A549 (cell line): ENCODE results near the gene THADA.
A peak's percentile ranks its signal among the peaks of the same experiment; 100 is the strongest.

Experiments used
- EP300 ChIP-seq, 2 experiments: fragments of >200 bp; sonication (Bioruptor Twin); formaldehyde crosslinking; IDR thresholded peaks; 2 replicates in 1 of 2; 3 replicates in 1 of 2; pipeline ENCODE4 v1.6.1; 2016 to 2017
- FOXS1 ChIP-seq: fragments of 250-450 bp; sonication (Bioruptor Pico); IDR thresholded peaks from 2 replicates; pipeline ENCODE4 v1.5.0; 2020; ENCODE audit warnings: mild to moderate bottlenecking, moderate library complexity
- GATA3 ChIP-seq: IDR thresholded peaks from 2 replicates; pipeline ENCODE4 v1.6.1; 2012; ENCODE audit warnings: borderline replicate concordance
- MAZ ChIP-seq: fragments of 150-350 bp; IDR thresholded peaks from 2 replicates; pipeline ENCODE4 v1.6.1; 2014; ENCODE audit warnings: antibody characterized with exemption, low read depth, low read length, borderline replicate concordance
- MYC ChIP-seq: IDR thresholded peaks from 2 replicates; pipeline ENCODE4 v1.6.1; 2012; ENCODE audit warnings: mild to moderate bottlenecking, inconsistent platforms, low read length, improper control_type of control experiment, borderline replicate concordance
- POLR2A ChIP-seq: IDR thresholded peaks from 2 replicates; pipeline ENCODE4 v1.6.1; 2012; ENCODE audit warnings: mild to moderate bottlenecking, low read length
- POLR2AphosphoS2 ChIP-seq: conservative IDR thresholded peaks from 2 replicates; pipeline ENCODE4 v1.6.1; 2012; ENCODE audit warnings: low read length, improper control_type of control experiment, inconsistent platforms
- TF ChIP-seq, protein P1 (sequence below): fragments of 200-600 bp; sonication (generic); IDR thresholded peaks from 2 replicates; pipeline ENCODE4 v1.6.1; 2016; ENCODE audit warnings: antibody characterized with exemption, mild to moderate bottlenecking, moderate library complexity
- TF ChIP-seq, protein P2 (sequence below): fragments of 450-650 bp; IDR thresholded peaks from 2 replicates; pipeline ENCODE4 v1.6.1; 2014; ENCODE audit warnings: antibody characterized with exemption
- TF ChIP-seq, protein P3 (sequence below): fragments of >200 bp; sonication (Bioruptor Twin); formaldehyde crosslinking; IDR thresholded peaks from 3 replicates; pipeline ENCODE4 v1.5.1; 2016

DNA sequence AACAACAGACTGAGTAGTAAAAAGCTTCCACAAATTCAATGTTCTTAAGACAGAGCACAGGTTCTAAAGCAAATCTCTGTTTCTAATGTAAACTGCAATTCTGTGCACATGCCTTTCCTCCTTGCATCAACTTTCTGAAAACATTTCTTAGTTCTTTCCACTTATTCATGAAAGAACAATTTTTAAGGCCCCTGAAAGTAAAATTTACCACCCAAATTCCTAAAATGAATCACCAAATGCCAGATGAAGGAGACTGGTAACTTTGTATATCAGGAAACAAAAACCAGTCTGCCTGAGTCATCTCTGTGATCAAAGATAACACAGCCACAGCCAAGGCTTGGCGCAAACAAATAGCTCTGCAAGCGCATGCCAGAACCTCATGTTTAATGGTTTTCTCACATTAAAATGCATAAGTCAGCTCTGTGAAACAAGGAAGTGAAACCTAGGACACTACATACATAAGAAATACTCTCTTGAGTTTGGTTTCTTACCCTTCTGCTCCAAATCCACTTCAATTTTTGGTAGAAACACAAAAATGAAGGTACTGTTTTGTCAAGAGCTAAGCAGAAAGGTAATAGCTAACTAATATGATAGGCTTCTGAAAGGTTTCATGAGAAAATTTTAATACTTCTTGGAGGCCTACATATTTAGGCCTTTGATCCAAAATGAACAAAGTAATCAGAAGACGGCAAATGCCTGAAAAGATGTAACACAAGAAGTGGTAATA is 169.4 kb downstream of the THADA start:
- TF ChIP-seq POLR2A (no peak), FOXS1 (CRISPR knock-in tag) (no peak), MYC (0 out of 2 replicates have a peak, but pooled peaks have one; percentile 47), MAZ (no peak), POLR2AphosphoS2 (no peak), EP300 (IDR thresholded peaks at IDR 0.05) (peak; percentile 76 to 83), GATA3 (peak; percentile 98)
- TF ChIP-seq, protein P1, sequence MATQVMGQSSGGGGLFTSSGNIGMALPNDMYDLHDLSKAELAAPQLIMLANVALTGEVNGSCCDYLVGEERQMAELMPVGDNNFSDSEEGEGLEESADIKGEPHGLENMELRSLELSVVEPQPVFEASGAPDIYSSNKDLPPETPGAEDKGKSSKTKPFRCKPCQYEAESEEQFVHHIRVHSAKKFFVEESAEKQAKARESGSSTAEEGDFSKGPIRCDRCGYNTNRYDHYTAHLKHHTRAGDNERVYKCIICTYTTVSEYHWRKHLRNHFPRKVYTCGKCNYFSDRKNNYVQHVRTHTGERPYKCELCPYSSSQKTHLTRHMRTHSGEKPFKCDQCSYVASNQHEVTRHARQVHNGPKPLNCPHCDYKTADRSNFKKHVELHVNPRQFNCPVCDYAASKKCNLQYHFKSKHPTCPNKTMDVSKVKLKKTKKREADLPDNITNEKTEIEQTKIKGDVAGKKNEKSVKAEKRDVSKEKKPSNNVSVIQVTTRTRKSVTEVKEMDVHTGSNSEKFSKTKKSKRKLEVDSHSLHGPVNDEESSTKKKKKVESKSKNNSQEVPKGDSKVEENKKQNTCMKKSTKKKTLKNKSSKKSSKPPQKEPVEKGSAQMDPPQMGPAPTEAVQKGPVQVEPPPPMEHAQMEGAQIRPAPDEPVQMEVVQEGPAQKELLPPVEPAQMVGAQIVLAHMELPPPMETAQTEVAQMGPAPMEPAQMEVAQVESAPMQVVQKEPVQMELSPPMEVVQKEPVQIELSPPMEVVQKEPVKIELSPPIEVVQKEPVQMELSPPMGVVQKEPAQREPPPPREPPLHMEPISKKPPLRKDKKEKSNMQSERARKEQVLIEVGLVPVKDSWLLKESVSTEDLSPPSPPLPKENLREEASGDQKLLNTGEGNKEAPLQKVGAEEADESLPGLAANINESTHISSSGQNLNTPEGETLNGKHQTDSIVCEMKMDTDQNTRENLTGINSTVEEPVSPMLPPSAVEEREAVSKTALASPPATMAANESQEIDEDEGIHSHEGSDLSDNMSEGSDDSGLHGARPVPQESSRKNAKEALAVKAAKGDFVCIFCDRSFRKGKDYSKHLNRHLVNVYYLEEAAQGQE: no peak
- TF ChIP-seq, protein P2, sequence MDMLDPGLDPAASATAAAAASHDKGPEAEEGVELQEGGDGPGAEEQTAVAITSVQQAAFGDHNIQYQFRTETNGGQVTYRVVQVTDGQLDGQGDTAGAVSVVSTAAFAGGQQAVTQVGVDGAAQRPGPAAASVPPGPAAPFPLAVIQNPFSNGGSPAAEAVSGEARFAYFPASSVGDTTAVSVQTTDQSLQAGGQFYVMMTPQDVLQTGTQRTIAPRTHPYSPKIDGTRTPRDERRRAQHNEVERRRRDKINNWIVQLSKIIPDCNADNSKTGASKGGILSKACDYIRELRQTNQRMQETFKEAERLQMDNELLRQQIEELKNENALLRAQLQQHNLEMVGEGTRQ: no peak
- TF ChIP-seq, protein P3, sequence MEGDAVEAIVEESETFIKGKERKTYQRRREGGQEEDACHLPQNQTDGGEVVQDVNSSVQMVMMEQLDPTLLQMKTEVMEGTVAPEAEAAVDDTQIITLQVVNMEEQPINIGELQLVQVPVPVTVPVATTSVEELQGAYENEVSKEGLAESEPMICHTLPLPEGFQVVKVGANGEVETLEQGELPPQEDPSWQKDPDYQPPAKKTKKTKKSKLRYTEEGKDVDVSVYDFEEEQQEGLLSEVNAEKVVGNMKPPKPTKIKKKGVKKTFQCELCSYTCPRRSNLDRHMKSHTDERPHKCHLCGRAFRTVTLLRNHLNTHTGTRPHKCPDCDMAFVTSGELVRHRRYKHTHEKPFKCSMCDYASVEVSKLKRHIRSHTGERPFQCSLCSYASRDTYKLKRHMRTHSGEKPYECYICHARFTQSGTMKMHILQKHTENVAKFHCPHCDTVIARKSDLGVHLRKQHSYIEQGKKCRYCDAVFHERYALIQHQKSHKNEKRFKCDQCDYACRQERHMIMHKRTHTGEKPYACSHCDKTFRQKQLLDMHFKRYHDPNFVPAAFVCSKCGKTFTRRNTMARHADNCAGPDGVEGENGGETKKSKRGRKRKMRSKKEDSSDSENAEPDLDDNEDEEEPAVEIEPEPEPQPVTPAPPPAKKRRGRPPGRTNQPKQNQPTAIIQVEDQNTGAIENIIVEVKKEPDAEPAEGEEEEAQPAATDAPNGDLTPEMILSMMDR: no peak
